DND-41 (cell line): ENCODE measurements around the gene GSTP1.
"Not testable (repeated sequence)": the region's sequence is repeated elsewhere in the genome, so short reads cannot be mapped to it uniquely, and the experiment has no call there.

ENCODE experiments used
- ATAC-seq: fragments of 200-7000 bp; cut with Tn5 transposase; 3 replicates; pipeline ENCODE4 v1.9.1; 2021; ENCODE audit warnings: low read depth; ENCODE audit not compliant: insufficient read depth
- DNase-seq: peaks from one replicate; pipeline ENCODE4 v3.0.0-alpha.2; 2020
- H2AFZ ChIP-seq: 2 replicates; pipeline ENCODE4 v1.6.0; 2012; ENCODE audit warnings: low read depth, low read length
- H3K27ac ChIP-seq: 2 replicates; pipeline ENCODE4 v1.5.1; 2012; ENCODE audit warnings: low read length, inconsistent platforms
- H3K27me3 ChIP-seq: fragments of 200-600 bp; sonication (generic); 2 replicates; pipeline ENCODE4 v1.6.0; 2012; ENCODE audit warnings: low read length, mild to moderate bottlenecking, inconsistent platforms; ENCODE audit not compliant: insufficient read depth, poor library complexity
- H3K36me3 ChIP-seq: 2 replicates; pipeline ENCODE4 v1.5.1; 2012; ENCODE audit warnings: low read length, inconsistent platforms; ENCODE audit not compliant: insufficient read depth
- H3K4me1 ChIP-seq: 2 replicates; pipeline ENCODE4 v1.5.1; 2012; ENCODE audit warnings: mild to moderate bottlenecking, low read length; ENCODE audit not compliant: insufficient read depth
- H3K4me2 ChIP-seq: 2 replicates; pipeline ENCODE4 v1.6.0; 2012; ENCODE audit warnings: mild to moderate bottlenecking, moderate library complexity, low read length, inconsistent platforms; ENCODE audit not compliant: insufficient read depth
- H3K4me3 ChIP-seq, 2 experiments: fragments of 200-600 bp in 1 of 2; shearing (Covaris generic) in 1 of 2; 2 replicates each; pipeline ENCODE4 v1.5.1; 2012 to 2016; ENCODE audit warnings: inconsistent platforms in 2 of 2, low read length in 2 of 2, mild to moderate bottlenecking in 2 of 2, low read depth in 1 of 2, moderate library complexity in 1 of 2
- H3K79me2 ChIP-seq: 2 replicates; pipeline ENCODE4 v1.6.0; 2012; ENCODE audit warnings: low read length, inconsistent platforms; ENCODE audit not compliant: insufficient read depth
- H3K9ac ChIP-seq: 2 replicates; pipeline ENCODE4 v1.6.0; 2012; ENCODE audit warnings: low read depth, mild to moderate bottlenecking, inconsistent platforms, low read length, moderate library complexity
- H3K9me3 ChIP-seq: 2 replicates; pipeline ENCODE4 v1.5.1; 2012; ENCODE audit warnings: low read length, moderate library complexity, mild to moderate bottlenecking, inconsistent platforms; ENCODE audit not compliant: insufficient read depth, severe bottlenecking
- H4K20me1 ChIP-seq: 2 replicates; pipeline ENCODE4 v1.6.0; 2012; ENCODE audit warnings: low read length; ENCODE audit not compliant: insufficient read depth
- EZH2 ChIP-seq: IDR thresholded peaks from 3 replicates; pipeline ENCODE4 v1.6.1; 2012; ENCODE audit warnings: borderline replicate concordance, low read depth, mild to moderate bottlenecking, moderate library complexity, low read length, inconsistent platforms; ENCODE audit not compliant: severe bottlenecking
- TF ChIP-seq, protein P1 (sequence below): IDR thresholded peaks from 2 replicates; pipeline ENCODE4 v1.5.1; 2012; ENCODE audit warnings: borderline replicate concordance, low read length, moderate library complexity, mild to moderate bottlenecking; ENCODE audit not compliant: poor library complexity, severe bottlenecking; ENCODE audit errors: extremely low read depth

Gene GSTP1

DNA sequence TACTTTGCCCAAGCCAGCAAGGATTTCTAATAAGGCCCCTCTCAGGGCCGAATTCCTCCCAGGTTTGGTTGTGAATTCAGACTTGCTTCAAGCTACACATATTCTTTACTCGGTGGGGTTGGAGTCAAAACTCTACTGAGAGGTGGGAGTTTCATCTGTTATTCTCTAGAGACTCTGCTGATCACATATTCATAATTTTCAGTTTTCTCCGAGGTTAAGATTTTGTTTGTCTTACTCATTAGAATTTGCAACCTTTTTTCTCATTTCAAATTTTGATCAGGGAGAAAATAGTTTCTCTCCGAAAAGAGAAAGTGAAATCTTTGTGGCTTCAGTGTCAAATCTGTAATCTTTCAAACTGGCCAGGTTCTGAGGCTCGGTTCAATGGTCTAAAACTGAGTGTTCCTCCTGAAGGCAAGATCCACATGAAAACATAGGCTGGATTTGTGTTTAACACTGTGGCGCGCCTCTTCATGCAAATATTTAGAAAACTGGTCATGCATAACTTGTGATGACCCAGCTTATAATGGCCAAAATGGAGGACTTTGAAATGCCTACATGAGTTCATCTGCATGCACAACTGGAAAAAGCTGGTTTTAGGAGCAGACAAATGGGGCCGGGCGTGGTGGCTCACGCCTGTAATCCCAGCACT lies 21.5 kb upstream of the GSTP1 start:
- no peaks in the 10 kb centered on the region for H3K9me3 ChIP-seq
- H3K4me1 ChIP-seq: 0 out of 2 replicates have a peak, but pooled peaks cover 3% of the 10 kb centered on the region
- H3K27ac ChIP-seq: no peak overlapping the region
- no peak for TF ChIP-seq EZH2
- TF ChIP-seq, protein P1, sequence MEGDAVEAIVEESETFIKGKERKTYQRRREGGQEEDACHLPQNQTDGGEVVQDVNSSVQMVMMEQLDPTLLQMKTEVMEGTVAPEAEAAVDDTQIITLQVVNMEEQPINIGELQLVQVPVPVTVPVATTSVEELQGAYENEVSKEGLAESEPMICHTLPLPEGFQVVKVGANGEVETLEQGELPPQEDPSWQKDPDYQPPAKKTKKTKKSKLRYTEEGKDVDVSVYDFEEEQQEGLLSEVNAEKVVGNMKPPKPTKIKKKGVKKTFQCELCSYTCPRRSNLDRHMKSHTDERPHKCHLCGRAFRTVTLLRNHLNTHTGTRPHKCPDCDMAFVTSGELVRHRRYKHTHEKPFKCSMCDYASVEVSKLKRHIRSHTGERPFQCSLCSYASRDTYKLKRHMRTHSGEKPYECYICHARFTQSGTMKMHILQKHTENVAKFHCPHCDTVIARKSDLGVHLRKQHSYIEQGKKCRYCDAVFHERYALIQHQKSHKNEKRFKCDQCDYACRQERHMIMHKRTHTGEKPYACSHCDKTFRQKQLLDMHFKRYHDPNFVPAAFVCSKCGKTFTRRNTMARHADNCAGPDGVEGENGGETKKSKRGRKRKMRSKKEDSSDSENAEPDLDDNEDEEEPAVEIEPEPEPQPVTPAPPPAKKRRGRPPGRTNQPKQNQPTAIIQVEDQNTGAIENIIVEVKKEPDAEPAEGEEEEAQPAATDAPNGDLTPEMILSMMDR: no peak
- no peak overlapping the region for H3K9ac ChIP-seq
- DNase-seq: no peak
- no peaks in the 10 kb centered on the region for H3K36me3 ChIP-seq
- no peaks in the 10 kb centered on the region for H3K27me3 ChIP-seq
- no peak overlapping the region for H3K4me3 ChIP-seq
- ATAC-seq: no peak
- H4K20me1 ChIP-seq: no peaks in the 10 kb centered on the region
- H3K4me2 ChIP-seq: no peak overlapping the region
- H3K79me2 ChIP-seq: no peaks in the 10 kb centered on the region
- H2AFZ ChIP-seq: no peak overlapping the region

DNA sequence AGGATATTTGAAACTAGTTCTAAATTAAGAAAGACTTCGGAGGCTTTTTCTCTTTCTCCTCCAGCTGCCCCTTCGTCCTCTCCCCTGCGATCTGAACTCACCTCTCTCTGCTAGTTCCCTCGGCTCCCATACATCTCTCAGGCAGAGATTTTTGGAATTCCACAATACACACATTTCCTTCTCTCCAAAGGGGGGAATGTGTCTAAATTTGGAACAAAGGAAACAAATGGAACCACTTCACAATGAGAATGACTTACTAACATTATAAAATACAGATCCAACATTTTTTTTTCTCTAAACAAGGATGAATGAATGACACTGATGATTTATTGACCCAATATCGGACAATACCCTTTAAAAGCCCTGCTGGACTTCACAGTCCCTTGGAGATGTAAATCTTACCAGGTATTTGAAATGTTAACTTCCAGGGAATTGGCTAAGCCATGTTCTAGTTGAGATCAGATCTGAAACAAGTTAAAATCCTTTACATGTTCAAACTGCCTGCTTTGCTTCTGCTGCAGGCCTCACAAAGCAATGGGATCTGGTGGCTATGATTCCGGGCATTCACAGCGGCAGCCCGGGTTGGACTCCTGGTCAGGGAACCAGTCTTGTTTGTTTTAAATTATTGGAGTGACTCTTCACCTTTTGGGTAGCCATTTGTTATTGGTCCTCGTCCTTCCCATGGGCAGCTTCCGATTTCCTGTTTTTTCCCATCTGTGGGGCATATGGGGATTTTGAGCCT lies 20.5 kb upstream of the GSTP1 start:
- Histone ChIP-seq H3K9me3 (no peaks in the 10 kb centered on the region), H2AFZ (no peak overlapping the region), H3K4me2 (no peak overlapping the region), H3K79me2 (no peaks in the 10 kb centered on the region), H3K4me1 (0 out of 2 replicates have a peak, but pooled peaks cover 3% of the 10 kb centered on the region), H3K4me3 (no peak overlapping the region), H3K27me3 (no peaks in the 10 kb centered on the region), H3K36me3 (no peaks in the 10 kb centered on the region), H3K27ac (no peak overlapping the region), H4K20me1 (no peaks in the 10 kb centered on the region), H3K9ac (no peak overlapping the region)
- DNase-seq: no peak
- ATAC-seq: no peak
- TF ChIP-seq, protein P1: no peak
- no peak for TF ChIP-seq EZH2

DNA sequence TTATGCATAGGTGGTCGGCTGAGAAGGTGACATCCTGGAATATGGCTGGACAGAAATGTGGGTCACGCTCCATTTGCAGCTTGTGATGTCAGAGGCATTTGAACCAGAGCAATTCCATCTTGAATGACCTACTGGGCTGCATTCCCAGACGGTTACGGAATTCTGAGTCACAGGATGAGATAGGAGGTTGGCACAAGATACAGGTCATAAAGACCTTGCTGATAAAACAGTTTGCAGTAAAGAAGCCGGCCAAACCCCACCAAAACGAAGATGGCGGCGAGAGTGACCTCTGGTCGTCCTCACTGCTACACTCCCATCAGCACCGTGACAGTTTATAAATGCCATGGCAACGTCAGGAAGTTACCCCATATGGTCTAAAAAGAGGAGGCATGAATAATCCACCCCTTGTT lies 19.9 kb upstream of the GSTP1 start:
- DNase-seq, H3K36me3 ChIP-seq, H4K20me1 ChIP-seq, H3K4me1 ChIP-seq, H3K27ac ChIP-seq, H3K9ac ChIP-seq, H2AFZ ChIP-seq, H3K4me2 ChIP-seq, H3K9me3 ChIP-seq, H3K27me3 ChIP-seq, H3K4me3 ChIP-seq, H3K79me2 ChIP-seq, ATAC-seq: not testable (repeated sequence)

DNA sequence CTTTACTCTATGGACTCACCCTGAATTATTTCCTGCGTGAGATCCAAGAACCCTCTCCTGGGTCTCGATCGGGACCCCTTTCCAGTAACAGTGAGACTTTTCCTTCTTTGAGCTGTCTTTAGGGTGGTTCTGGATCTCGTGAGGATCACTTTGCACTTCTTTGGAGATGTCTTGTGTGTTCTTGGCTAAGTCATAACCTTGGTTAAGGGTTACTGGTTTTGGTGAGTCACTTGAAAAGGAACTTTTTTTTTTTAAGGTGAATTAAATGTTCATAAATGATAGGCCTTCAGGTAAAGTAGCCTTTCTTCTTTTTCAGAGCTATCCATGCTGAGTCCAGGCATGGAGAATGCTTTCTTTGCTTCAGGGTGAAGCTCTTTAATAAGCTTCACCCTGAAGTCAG lies 19.4 kb upstream of the GSTP1 start:
- no peak overlapping the region for H3K4me2 ChIP-seq
- no peak for ATAC-seq
- H3K36me3 ChIP-seq: no peaks in the 10 kb centered on the region
- H2AFZ ChIP-seq: no peak overlapping the region
- H3K9me3 ChIP-seq: no peaks in the 10 kb centered on the region
- no peaks in the 10 kb centered on the region for H3K27me3 ChIP-seq
- no peak for TF ChIP-seq EZH2
- TF ChIP-seq, protein P1: no peak
- H3K4me3 ChIP-seq: no peak overlapping the region
- no peak overlapping the region for H3K9ac ChIP-seq
- DNase-seq: no peak
- no peaks in the 10 kb centered on the region for H4K20me1 ChIP-seq
- H3K4me1 ChIP-seq: 0 out of 2 replicates have a peak, but pooled peaks cover 3% of the 10 kb centered on the region
- no peak overlapping the region for H3K27ac ChIP-seq
- no peaks in the 10 kb centered on the region for H3K79me2 ChIP-seq
